ENCODE results near the gene IFT172. TPM values are rescaled to one million over a fixed set of nuclear protein-coding genes. Genes with fewer than 3 reads are reported as not detected.

The IFT172 gene
- total RNA-seq, 1 donor from 2014 or later = 9.5 TPM

- DNase-seq (ENCODE audit: low read depth) = no peak
These were observed 5.5 kb upstream of the IFT172 start, which contains the start of gene FNDC4 for GRCh38 chr2:27494944-27495554. Gene FNDC4, minus strand, starts transcription at chr2:27495200. Its CDS starts 521 bp downstream, at chr2:27494679.

- DNase-seq (ENCODE audit: low read depth) = no peak
These were observed 4.9 kb upstream of the IFT172 start for GRCh38 chr2:27494284-27494943.

- no peak for DNase-seq (ENCODE audit: low read depth)
These were observed 4.4 kb upstream of the IFT172 start for GRCh38 chr2:27493948-27494283.

- no peak for DNase-seq (ENCODE audit: low read depth)
These were observed 3.0 kb upstream of the IFT172 start for GRCh38 chr2:27492557-27492956.

GRCh38 chr2:27489118-27489497, 435 bp downstream of the IFT172 start:
- DNase-seq (ENCODE audit: low read depth) = no peak

GRCh38 chr2:27485496-27485895, 4.0 kb downstream of the IFT172 start:
- DNase-seq (ENCODE audit: low read depth) = no peak

GRCh38 chr2:27471961-27472360, 17.6 kb downstream of the IFT172 start:
- no peak for DNase-seq (ENCODE audit: low read depth)

- DNase-seq (ENCODE audit: low read depth) = no peak
These were observed 25.1 kb downstream of the IFT172 start for GRCh38 chr2:27464443-27464842.

GRCh38 chr2:27461118-27461517, 28.4 kb downstream of the IFT172 start:
- DNase-seq (ENCODE audit: low read depth) = no peak

- no peak for DNase-seq (ENCODE audit: low read depth)
These were observed 35.6 kb downstream of the IFT172 start for GRCh38 chr2:27453968-27454367.

- no peak for DNase-seq (ENCODE audit: low read depth)
These were observed 38.4 kb downstream of the IFT172 start for GRCh38 chr2:27451095-27451494.

- no peak for DNase-seq (ENCODE audit: low read depth)
These were observed 41.2 kb downstream of the IFT172 start for GRCh38 chr2:27448381-27448780.

- DNase-seq (ENCODE audit: low read depth) = no peak
These were observed 43.5 kb downstream of the IFT172 start for GRCh38 chr2:27446057-27446456.

- no peak for DNase-seq (ENCODE audit: low read depth)
These were observed 43.9 kb downstream of the IFT172 start for GRCh38 chr2:27445615-27446014.

GRCh38 chr2:27445155-27445554, 44.4 kb downstream of the IFT172 start:
- DNase-seq (ENCODE audit: low read depth) = no peak

GRCh38 chr2:27442920-27443282, 46.6 kb downstream of the IFT172 start:
- peak; percentile 35 for DNase-seq (ENCODE audit: low read depth)

- DNase-seq (ENCODE audit: low read depth) = no peak
These were observed 47.3 kb downstream of the IFT172 start, which contains the start of gene KRTCAP3 for GRCh38 chr2:27441958-27442919. Gene KRTCAP3, plus strand, starts transcription at chr2:27442381. Its CDS starts 32 bp downstream, at chr2:27442413.

GRCh38 chr2:27441226-27441926, 48.2 kb downstream of the IFT172 start:
- no peak for DNase-seq (ENCODE audit: low read depth)

- DNase-seq (ENCODE audit: low read depth) = no peak
These were observed 53.9 kb downstream of the IFT172 start for GRCh38 chr2:27435628-27436027.

- peak; percentile 40 for DNase-seq (ENCODE audit: low read depth)
These were observed 58.1 kb downstream of the IFT172 start for GRCh38 chr2:27431395-27431794.

- peak; percentile 82 for DNase-seq (ENCODE audit: low read depth)
These were observed 60.5 kb downstream of the IFT172 start for GRCh38 chr2:27428978-27429541.
